ENCODE results near the gene CCDC12.

GRCh38 chr3:46891132-46891531 lies 85.4 kb downstream of the CCDC12 start:
- TF ChIP-seq POLR2A (IDR thresholded peaks at IDR 0.05) = no peak
- TF ChIP-seq EP300 (IDR thresholded peaks at IDR 0.05) = no peak
- TF ChIP-seq, protein P1, sequence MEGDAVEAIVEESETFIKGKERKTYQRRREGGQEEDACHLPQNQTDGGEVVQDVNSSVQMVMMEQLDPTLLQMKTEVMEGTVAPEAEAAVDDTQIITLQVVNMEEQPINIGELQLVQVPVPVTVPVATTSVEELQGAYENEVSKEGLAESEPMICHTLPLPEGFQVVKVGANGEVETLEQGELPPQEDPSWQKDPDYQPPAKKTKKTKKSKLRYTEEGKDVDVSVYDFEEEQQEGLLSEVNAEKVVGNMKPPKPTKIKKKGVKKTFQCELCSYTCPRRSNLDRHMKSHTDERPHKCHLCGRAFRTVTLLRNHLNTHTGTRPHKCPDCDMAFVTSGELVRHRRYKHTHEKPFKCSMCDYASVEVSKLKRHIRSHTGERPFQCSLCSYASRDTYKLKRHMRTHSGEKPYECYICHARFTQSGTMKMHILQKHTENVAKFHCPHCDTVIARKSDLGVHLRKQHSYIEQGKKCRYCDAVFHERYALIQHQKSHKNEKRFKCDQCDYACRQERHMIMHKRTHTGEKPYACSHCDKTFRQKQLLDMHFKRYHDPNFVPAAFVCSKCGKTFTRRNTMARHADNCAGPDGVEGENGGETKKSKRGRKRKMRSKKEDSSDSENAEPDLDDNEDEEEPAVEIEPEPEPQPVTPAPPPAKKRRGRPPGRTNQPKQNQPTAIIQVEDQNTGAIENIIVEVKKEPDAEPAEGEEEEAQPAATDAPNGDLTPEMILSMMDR (IDR thresholded peaks at IDR 0.05) = no peak

Measured in gastroesophageal sphincter (tissue), 3 donors.